WTC11 (cell line): ENCODE data around the gene KRTAP19-4. TPM values are rescaled to one million over a fixed set of nuclear protein-coding genes. Genes with fewer than 3 reads are reported as not detected.
A peak's percentile ranks its signal among the peaks of the same experiment; 100 is the strongest.

Experiments
- ATAC-seq: fragments of 200-7000 bp; cut with Tn5 transposase; 2 replicates; pipeline ENCODE4 v1.10.0; 2021; ENCODE audit warnings: mild to moderate bottlenecking, moderate library complexity
- CTCF ChIA-PET: fragments of 300-600 bp; sonication (Branson Sonifier 250); formaldehyde crosslinking; loops from one replicate; lab custom pipeline; 2021; ENCODE audit warnings: antibody characterized with exemption; lab: Charles Lee
- POLR2A ChIA-PET: fragments of 350-600 bp; sonication (Branson Sonifier 250); formaldehyde crosslinking; loops from one replicate; lab custom pipeline; 2021; ENCODE audit warnings: antibody characterized with exemption; lab: Charles Lee
- DNase-seq: peaks from one replicate; pipeline ENCODE4 v3.0.0; 2021; ENCODE audit warnings: low spot score
- H3K27ac Mint-ChIP-seq: 2 replicates; pipeline ENCODE4 v1.8.0; 2021; ENCODE audit warnings: mixed read lengths
- H3K27me3 Mint-ChIP-seq: 2 replicates; pipeline ENCODE4 v1.8.0; 2021; ENCODE audit warnings: low read depth, mild to moderate bottlenecking, moderate library complexity, mixed read lengths
- H3K36me3 Mint-ChIP-seq: 2 replicates; pipeline ENCODE4 v1.8.0; 2021; ENCODE audit warnings: mixed read lengths
- H3K4me1 Mint-ChIP-seq: 2 replicates; pipeline ENCODE4 v1.8.0; 2022; ENCODE audit warnings: mixed read lengths
- H3K4me3 Mint-ChIP-seq: 2 replicates; pipeline ENCODE4 v1.8.0; 2021; ENCODE audit warnings: mild to moderate bottlenecking, moderate library complexity, mixed read lengths
- H3K9me3 Mint-ChIP-seq: 2 replicates; pipeline ENCODE4 v1.8.0; 2021; ENCODE audit warnings: mixed read lengths
- AFF4 ChIP-seq: sonication (generic); formaldehyde crosslinking; IDR thresholded peaks from 2 replicates; pipeline ENCODE4 v1.8.1; 2023; ENCODE audit warnings: mild to moderate bottlenecking, missing genetic modification reagents, borderline replicate concordance
- ATF1 ChIP-seq: sonication (generic); formaldehyde crosslinking; IDR thresholded peaks from 2 replicates; pipeline ENCODE4 v1.8.1; 2023; ENCODE audit warnings: mild to moderate bottlenecking, moderate library complexity, missing genetic modification reagents
- ATF6 ChIP-seq: sonication (generic); formaldehyde crosslinking; IDR thresholded peaks from 2 replicates; pipeline ENCODE4 v1.8.1; 2023; ENCODE audit warnings: mild to moderate bottlenecking, missing genetic modification reagents
- E2F5 ChIP-seq: sonication (generic); formaldehyde crosslinking; IDR thresholded peaks from 2 replicates; pipeline ENCODE4 v1.8.1; 2022; ENCODE audit warnings: mild to moderate bottlenecking, moderate library complexity, missing genetic modification reagents
- ETV6 ChIP-seq: sonication (generic); formaldehyde crosslinking; IDR thresholded peaks from 2 replicates; pipeline ENCODE4 v1.8.1; 2022; ENCODE audit warnings: mild to moderate bottlenecking, missing genetic modification reagents
- GTF2I ChIP-seq: fragments of 250-450 bp; sonication (Bioruptor Pico); conservative IDR thresholded peaks from 2 replicates; pipeline ENCODE4 v1.4.0; 2021; ENCODE audit warnings: mild to moderate bottlenecking
- JUN ChIP-seq: sonication (generic); formaldehyde crosslinking; IDR thresholded peaks from 2 replicates; pipeline ENCODE4 v1.8.0; 2023; ENCODE audit warnings: mild to moderate bottlenecking, missing genetic modification reagents
- KAT7 ChIP-seq: sonication (generic); formaldehyde crosslinking; IDR thresholded peaks from 2 replicates; pipeline ENCODE4 v1.8.1; 2023; ENCODE audit warnings: missing genetic modification reagents, mild to moderate bottlenecking, borderline replicate concordance
- MXD4 ChIP-seq: fragments of 250-450 bp; sonication (Bioruptor Pico); IDR thresholded peaks from 2 replicates; pipeline ENCODE4 v1.8.0; 2021; ENCODE audit warnings: mild to moderate bottlenecking, moderate library complexity, borderline replicate concordance
- NFYB ChIP-seq: sonication (generic); formaldehyde crosslinking; conservative IDR thresholded peaks from 2 replicates; pipeline ENCODE4 v1.8.0; 2022; ENCODE audit warnings: low read depth, missing genetic modification reagents
- NR3C1 ChIP-seq: sonication (generic); formaldehyde crosslinking; conservative IDR thresholded peaks from 2 replicates; pipeline ENCODE4 v1.8.1; 2023; ENCODE audit warnings: low read depth, mild to moderate bottlenecking, missing genetic modification reagents
- RELA ChIP-seq: sonication (generic); formaldehyde crosslinking; IDR thresholded peaks from 2 replicates; pipeline ENCODE4 v1.8.1; 2022; ENCODE audit warnings: missing genetic modification reagents, mild to moderate bottlenecking, borderline replicate concordance
- SP1 ChIP-seq: sonication (generic); formaldehyde crosslinking; conservative IDR thresholded peaks from 2 replicates; pipeline ENCODE4 v1.8.1; 2022; ENCODE audit warnings: missing genetic modification reagents
- TCF7 ChIP-seq: sonication (generic); formaldehyde crosslinking; IDR thresholded peaks from 2 replicates; pipeline ENCODE4 v1.8.0; 2022; ENCODE audit warnings: mild to moderate bottlenecking, low read depth, missing genetic modification reagents, moderate library complexity
- ZBTB21 ChIP-seq: sonication (generic); formaldehyde crosslinking; IDR thresholded peaks from 2 replicates; pipeline ENCODE4 v1.8.1; 2023; ENCODE audit warnings: mild to moderate bottlenecking, missing genetic modification reagents, borderline replicate concordance
- ZNF317 ChIP-seq: sonication (generic); formaldehyde crosslinking; IDR thresholded peaks from 2 replicates; pipeline ENCODE4 v1.8.1; 2023; ENCODE audit warnings: low read depth, mild to moderate bottlenecking, moderate library complexity, missing genetic modification reagents, borderline replicate concordance
- ZNF423 ChIP-seq: fragments of 250-450 bp; sonication (Bioruptor Pico); IDR thresholded peaks from 2 replicates; pipeline ENCODE4 v2.1.2; 2022; ENCODE audit warnings: mild to moderate bottlenecking, moderate library complexity
- total RNA-seq: library from RNA; stranded (reverse); gene quantifications from 3 replicates; pipeline ENCODE4 v1.2.3, GENCODE V29; 2021
- TF ChIP-seq, protein P1 (sequence below): sonication (generic); formaldehyde crosslinking; IDR thresholded peaks from 2 replicates; pipeline ENCODE4 v1.8.1; 2023; ENCODE audit warnings: mild to moderate bottlenecking, missing genetic modification reagents, moderate library complexity
- TF ChIP-seq, protein P2 (sequence below): sonication (generic); formaldehyde crosslinking; IDR thresholded peaks from 2 replicates; pipeline ENCODE4 v1.8.1; 2022; ENCODE audit warnings: missing genetic modification reagents, borderline replicate concordance
- TF ChIP-seq, protein P3 (sequence below): fragments of 250-450 bp; sonication (Bioruptor Pico); IDR thresholded peaks from 2 replicates; pipeline ENCODE4 v1.8.0; 2021; ENCODE audit warnings: mild to moderate bottlenecking
- TF ChIP-seq, protein P4 (sequence below): fragments of 250-450 bp; sonication (Bioruptor Pico); IDR thresholded peaks from 2 replicates; pipeline ENCODE4 v1.9.0; 2021; ENCODE audit warnings: mild to moderate bottlenecking
- TF ChIP-seq, protein P5 (sequence below): sonication (generic); formaldehyde crosslinking; conservative IDR thresholded peaks from 2 replicates; pipeline ENCODE4 v1.8.1; 2023; ENCODE audit warnings: mild to moderate bottlenecking, low read depth, missing genetic modification reagents, moderate library complexity

KRTAP19-4 gene
- total RNA-seq, 1 experiment from 2014 or later: not detected

DNA sequence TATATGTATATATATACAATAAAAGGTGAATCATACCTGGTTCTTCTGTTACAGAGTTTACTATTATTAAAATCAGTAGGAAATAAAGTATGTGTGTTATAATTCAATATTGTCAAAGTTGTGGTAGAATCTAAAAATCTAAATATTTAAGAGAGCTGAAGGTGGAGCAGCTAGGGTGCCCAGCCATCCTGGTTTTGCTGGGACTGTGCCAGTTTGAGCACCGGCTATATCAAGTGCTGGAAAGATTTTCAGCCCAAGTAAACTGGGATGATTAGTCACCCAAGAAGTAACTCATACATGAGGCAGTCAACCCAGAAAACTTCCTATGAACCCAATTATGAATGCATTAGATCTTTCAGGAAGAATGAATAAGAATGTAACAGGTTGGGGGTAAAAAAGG is 21.9 kb upstream of the KRTAP19-4 start:
- H3K36me3 Mint-ChIP-seq: no peaks in the 10 kb centered on the region
- no peaks in the 10 kb centered on the region; the same call in 1 of the 2 replicates for H3K27me3 Mint-ChIP-seq
- CTCF ChIA-PET: no interaction called here
- no peak overlapping the region for H3K4me3 Mint-ChIP-seq
- H3K27ac Mint-ChIP-seq: no peak overlapping the region
- H3K9me3 Mint-ChIP-seq: peaks cover 18% of the 10 kb centered on the region
- POLR2A ChIA-PET: no interaction called here
- DNase-seq (no peak), ATAC-seq (no peak)
- peaks cover 14% of the 10 kb centered on the region for H3K4me1 Mint-ChIP-seq
- TF ChIP-seq TCF7 (CRISPR knock-in tag) (no peak), ATF1 (CRISPR knock-in tag) (no peak), ATF6 (CRISPR knock-in tag) (no peak), KAT7 (CRISPR knock-in tag) (no peak), E2F5 (CRISPR knock-in tag) (no peak), JUN (CRISPR knock-in tag) (no peak), ZNF423 (CRISPR knock-in tag) (no peak), SP1 (CRISPR knock-in tag) (no peak), ETV6 (CRISPR knock-in tag) (no peak), NFYB (no peak), ZNF317 (CRISPR knock-in tag) (no peak)
- TF ChIP-seq, protein P1, sequence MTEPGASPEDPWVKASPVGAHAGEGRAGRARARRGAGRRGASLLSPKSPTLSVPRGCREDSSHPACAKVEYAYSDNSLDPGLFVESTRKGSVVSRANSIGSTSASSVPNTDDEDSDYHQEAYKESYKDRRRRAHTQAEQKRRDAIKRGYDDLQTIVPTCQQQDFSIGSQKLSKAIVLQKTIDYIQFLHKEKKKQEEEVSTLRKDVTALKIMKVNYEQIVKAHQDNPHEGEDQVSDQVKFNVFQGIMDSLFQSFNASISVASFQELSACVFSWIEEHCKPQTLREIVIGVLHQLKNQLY (CRISPR knock-in tag): no peak
- TF ChIP-seq, protein P2, sequence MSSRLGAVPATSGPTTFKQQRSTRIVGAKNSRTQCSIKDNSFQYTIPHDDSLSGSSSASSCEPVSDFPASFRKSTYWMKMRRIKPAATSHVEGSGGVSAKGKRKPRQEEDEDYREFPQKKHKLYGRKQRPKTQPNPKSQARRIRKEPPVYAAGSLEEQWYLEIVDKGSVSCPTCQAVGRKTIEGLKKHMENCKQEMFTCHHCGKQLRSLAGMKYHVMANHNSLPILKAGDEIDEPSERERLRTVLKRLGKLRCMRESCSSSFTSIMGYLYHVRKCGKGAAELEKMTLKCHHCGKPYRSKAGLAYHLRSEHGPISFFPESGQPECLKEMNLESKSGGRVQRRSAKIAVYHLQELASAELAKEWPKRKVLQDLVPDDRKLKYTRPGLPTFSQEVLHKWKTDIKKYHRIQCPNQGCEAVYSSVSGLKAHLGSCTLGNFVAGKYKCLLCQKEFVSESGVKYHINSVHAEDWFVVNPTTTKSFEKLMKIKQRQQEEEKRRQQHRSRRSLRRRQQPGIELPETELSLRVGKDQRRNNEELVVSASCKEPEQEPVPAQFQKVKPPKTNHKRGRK: no peak
- TF ChIP-seq, all 79 proteins: peak for 0

- Mint-ChIP-seq H3K9me3 (peaks cover 12% of the 10 kb centered on the region), H3K4me3 (no peak overlapping the region), H3K27ac (no peak overlapping the region), H3K36me3 (no peaks in the 10 kb centered on the region), H3K27me3 (no peaks in the 10 kb centered on the region; the same call in 1 of the 2 replicates), H3K4me1 (peaks cover 14% of the 10 kb centered on the region)
- ATAC-seq (0 out of 2 replicates have a peak, but pooled peaks have one; percentile 34), DNase-seq (no peak)
- POLR2A ChIA-PET: no interaction called here
- CTCF ChIA-PET: interaction anchor here (2.0 kb wide), 1 partner anchor 10 kb away, joined by 11 read pairs; no protein-coding TSS in a partner anchor
- TF ChIP-seq, protein P3, sequence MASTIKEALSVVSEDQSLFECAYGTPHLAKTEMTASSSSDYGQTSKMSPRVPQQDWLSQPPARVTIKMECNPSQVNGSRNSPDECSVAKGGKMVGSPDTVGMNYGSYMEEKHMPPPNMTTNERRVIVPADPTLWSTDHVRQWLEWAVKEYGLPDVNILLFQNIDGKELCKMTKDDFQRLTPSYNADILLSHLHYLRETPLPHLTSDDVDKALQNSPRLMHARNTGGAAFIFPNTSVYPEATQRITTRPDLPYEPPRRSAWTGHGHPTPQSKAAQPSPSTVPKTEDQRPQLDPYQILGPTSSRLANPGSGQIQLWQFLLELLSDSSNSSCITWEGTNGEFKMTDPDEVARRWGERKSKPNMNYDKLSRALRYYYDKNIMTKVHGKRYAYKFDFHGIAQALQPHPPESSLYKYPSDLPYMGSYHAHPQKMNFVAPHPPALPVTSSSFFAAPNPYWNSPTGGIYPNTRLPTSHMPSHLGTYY (CRISPR knock-in tag): no peak
- no peak for TF ChIP-seq AFF4 (CRISPR knock-in tag)
- TF ChIP-seq GTF2I: no peak
- TF ChIP-seq RELA (CRISPR knock-in tag): no peak
- TF ChIP-seq ZBTB21 (CRISPR knock-in tag): no peak
- TF ChIP-seq, protein P4, sequence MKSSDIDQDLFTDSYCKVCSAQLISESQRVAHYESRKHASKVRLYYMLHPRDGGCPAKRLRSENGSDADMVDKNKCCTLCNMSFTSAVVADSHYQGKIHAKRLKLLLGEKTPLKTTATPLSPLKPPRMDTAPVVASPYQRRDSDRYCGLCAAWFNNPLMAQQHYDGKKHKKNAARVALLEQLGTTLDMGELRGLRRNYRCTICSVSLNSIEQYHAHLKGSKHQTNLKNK (CRISPR knock-in tag): no peak
- no peak for TF ChIP-seq NR3C1 (CRISPR knock-in tag)
- no peak for TF ChIP-seq MXD4 (CRISPR knock-in tag)
- TF ChIP-seq ZNF317 (CRISPR knock-in tag): no peak
- TF ChIP-seq, protein P5, sequence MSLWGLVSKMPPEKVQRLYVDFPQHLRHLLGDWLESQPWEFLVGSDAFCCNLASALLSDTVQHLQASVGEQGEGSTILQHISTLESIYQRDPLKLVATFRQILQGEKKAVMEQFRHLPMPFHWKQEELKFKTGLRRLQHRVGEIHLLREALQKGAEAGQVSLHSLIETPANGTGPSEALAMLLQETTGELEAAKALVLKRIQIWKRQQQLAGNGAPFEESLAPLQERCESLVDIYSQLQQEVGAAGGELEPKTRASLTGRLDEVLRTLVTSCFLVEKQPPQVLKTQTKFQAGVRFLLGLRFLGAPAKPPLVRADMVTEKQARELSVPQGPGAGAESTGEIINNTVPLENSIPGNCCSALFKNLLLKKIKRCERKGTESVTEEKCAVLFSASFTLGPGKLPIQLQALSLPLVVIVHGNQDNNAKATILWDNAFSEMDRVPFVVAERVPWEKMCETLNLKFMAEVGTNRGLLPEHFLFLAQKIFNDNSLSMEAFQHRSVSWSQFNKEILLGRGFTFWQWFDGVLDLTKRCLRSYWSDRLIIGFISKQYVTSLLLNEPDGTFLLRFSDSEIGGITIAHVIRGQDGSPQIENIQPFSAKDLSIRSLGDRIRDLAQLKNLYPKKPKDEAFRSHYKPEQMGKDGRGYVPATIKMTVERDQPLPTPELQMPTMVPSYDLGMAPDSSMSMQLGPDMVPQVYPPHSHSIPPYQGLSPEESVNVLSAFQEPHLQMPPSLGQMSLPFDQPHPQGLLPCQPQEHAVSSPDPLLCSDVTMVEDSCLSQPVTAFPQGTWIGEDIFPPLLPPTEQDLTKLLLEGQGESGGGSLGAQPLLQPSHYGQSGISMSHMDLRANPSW (CRISPR knock-in tag): no peak
Observed at GRCh38 chr21:30515681-30516080, 18.7 kb upstream of the KRTAP19-4 start.
